ENCODE results near the gene PLEK2. TPM values are rescaled to one million over a fixed set of nuclear protein-coding genes. Genes with fewer than 3 reads are reported as not detected.
"Not testable (repeated sequence)": the region's sequence is repeated elsewhere in the genome, so short reads cannot be mapped to it uniquely, and the experiment has no call there.

The PLEK2 gene
- total RNA-seq = 3.9 TPM

- Histone ChIP-seq H3K4me3 (ENCODE audit: low read length) (no peak within 1 kb of the TSS), H3K9me3 (ENCODE audit: low read depth, low read length) (no peaks in the 10 kb centered on the region), H3K4me1 (ENCODE audit: insufficient read depth, low read length) (peaks cover 10% of the 10 kb centered on the region), H3K27me3 (ENCODE audit: insufficient read depth, low read length) (peaks cover 13% of the 10 kb centered on the region)
Observed at GRCh38 chr14:67411820-67412421, at the start of gene PLEK2. Gene PLEK2 (minus strand): TSS chr14:67412165. CDS start chr14:67412059, 106 bp downstream.

GRCh38 chr14:67461341-67461985 is 49.5 kb upstream of the PLEK2 start:
- Histone ChIP-seq H3K4me3 (ENCODE audit: low read length) (no peak overlapping the region), H3K4me1 (ENCODE audit: insufficient read depth, low read length) (peaks cover 12% of the 10 kb centered on the region), H3K27me3 (ENCODE audit: insufficient read depth, low read length) (no peaks in the 10 kb centered on the region), H3K9me3 (ENCODE audit: low read depth, low read length) (no peaks in the 10 kb centered on the region)

GRCh38 chr14:67459336-67459735 is 47.4 kb upstream of the PLEK2 start:
- Histone ChIP-seq H3K4me3 (ENCODE audit: low read length) (no peak overlapping the region), H3K9me3 (ENCODE audit: low read depth, low read length) (no peaks in the 10 kb centered on the region), H3K27me3 (ENCODE audit: insufficient read depth, low read length) (no peaks in the 10 kb centered on the region), H3K4me1 (ENCODE audit: insufficient read depth, low read length) (peaks cover 5% of the 10 kb centered on the region)

- no peaks in the 10 kb centered on the region for H3K4me1 ChIP-seq (ENCODE audit: insufficient read depth, low read length)
- H3K9me3 ChIP-seq (ENCODE audit: low read depth, low read length) = no peaks in the 10 kb centered on the region
- H3K4me3 ChIP-seq (ENCODE audit: low read length) = no peak overlapping the region
- no peaks in the 10 kb centered on the region for H3K27me3 ChIP-seq (ENCODE audit: insufficient read depth, low read length)
Observed at GRCh38 chr14:67457782-67458181, 45.8 kb upstream of the PLEK2 start.

DNA sequence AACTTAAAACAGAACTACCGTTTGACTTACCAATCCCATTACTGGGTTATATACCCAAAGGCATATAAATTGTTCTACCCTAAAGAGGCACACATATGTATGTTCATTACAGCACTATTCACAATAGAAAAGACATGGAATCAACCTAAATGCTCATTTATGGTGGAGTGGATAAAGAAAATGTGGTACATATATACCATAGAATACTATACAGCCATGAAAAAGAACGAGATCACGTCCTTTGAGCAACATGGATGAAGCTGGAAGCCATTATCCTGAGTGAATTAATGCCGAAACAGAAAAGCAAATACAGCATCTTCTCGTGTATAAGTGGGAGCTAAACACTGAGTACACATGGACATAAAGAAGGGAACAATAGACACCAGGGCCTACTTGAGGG is 44.8 kb upstream of the PLEK2 start:
- H3K4me1 ChIP-seq (ENCODE audit: insufficient read depth, low read length) = no peaks in the 10 kb centered on the region
- no peaks in the 10 kb centered on the region for H3K9me3 ChIP-seq (ENCODE audit: low read depth, low read length)

DNA sequence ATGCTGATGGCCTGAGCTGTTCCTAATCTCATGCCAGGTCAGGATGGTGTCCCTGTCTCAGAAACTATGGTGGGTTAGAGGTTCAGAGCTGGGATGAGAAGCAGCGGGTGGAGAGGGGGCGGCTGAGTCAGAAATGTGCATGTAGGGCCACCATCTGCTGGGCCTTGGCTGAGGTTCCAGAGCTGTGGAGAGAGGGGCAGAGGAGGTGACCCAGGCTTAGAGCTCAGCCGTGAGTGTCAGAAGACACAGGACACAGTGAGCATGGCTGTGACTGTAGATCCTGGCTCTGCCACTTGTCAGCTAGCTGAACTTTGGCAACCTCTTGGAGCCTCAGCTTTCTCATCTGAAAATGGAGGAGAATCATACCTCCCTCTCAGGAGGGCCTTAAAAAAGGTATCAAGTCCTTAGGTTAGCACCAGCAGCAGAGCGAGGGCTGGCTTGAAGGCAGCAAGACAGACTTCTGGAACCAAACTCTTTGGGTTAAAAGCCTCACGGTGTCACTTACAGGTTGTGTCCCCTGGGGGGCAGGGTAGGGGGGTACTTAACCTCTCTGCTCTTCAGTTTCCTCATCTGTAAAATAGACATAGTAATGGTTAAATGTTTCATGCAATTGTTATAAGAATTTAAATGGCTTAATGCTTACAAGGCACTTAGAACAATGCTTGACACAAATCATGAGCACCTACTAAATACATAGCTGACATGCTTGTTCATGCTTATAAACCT is 41.8 kb upstream of the PLEK2 start:
- no peaks in the 10 kb centered on the region for H3K27me3 ChIP-seq (ENCODE audit: insufficient read depth, low read length)
- no peaks in the 10 kb centered on the region for H3K4me1 ChIP-seq (ENCODE audit: insufficient read depth, low read length)
- no peaks in the 10 kb centered on the region for H3K9me3 ChIP-seq (ENCODE audit: low read depth, low read length)
- H3K4me3 ChIP-seq (ENCODE audit: low read length) = no peak overlapping the region

More for the DNA sequence above, 44.8 kb upstream of the PLEK2 start:
- Histone ChIP-seq H3K27me3 (ENCODE audit: insufficient read depth, low read length) (no peaks in the 10 kb centered on the region), H3K4me3 (ENCODE audit: low read length) (no peak overlapping the region)

DNA sequence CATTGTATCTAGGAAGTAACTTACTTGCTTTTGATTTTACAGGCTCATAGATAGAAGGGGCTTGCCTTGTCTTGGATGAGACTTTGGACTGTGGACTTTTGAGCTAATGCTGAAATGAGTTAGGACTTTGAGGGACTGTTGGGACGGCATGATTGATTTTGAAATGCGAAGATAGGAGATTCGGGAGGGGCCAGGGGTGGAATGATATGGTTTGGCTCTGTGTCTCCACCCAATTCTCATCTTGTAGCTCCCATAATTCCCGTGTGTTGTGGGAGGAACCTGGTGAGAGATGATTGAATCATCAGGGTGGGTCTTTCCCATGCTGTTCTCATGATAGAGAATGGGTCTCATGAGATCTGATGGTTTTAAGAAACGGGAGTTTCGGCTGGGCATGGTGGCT is 39.7 kb upstream of the PLEK2 start:
- not testable (repeated sequence) for H3K9me3 ChIP-seq (ENCODE audit: low read depth, low read length); H3K4me1 ChIP-seq (ENCODE audit: insufficient read depth, low read length); H3K4me3 ChIP-seq (ENCODE audit: low read length); H3K27me3 ChIP-seq (ENCODE audit: insufficient read depth, low read length)

- Histone ChIP-seq H3K27me3 (ENCODE audit: insufficient read depth, low read length) (no peaks in the 10 kb centered on the region), H3K4me1 (ENCODE audit: insufficient read depth, low read length) (no peaks in the 10 kb centered on the region), H3K9me3 (ENCODE audit: low read depth, low read length) (no peaks in the 10 kb centered on the region), H3K4me3 (ENCODE audit: low read length) (no peak overlapping the region)
Observed at GRCh38 chr14:67449096-67449495, 37.1 kb upstream of the PLEK2 start.

DNA sequence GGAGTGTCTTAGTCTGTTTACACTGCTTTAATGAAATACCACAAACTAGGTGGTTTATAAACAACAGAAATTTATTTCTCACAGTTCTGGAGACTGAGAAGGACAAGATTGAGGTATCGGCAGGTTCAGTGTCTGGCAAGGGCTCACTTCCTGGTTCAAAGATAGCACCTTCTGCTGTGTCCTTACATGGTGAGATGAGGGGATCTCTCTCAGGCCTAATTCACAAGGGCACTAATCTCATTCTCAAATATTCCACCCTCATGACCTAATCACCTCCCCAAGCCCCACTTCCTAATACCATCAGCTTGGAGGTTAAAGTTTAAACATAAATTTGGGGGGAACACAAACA is 35.0 kb upstream of the PLEK2 start:
- H3K4me1 ChIP-seq (ENCODE audit: insufficient read depth, low read length) = no peaks in the 10 kb centered on the region
- H3K4me3 ChIP-seq (ENCODE audit: low read length) = no peak overlapping the region
- H3K9me3 ChIP-seq (ENCODE audit: low read depth, low read length) = no peaks in the 10 kb centered on the region
- no peaks in the 10 kb centered on the region for H3K27me3 ChIP-seq (ENCODE audit: insufficient read depth, low read length)

DNA sequence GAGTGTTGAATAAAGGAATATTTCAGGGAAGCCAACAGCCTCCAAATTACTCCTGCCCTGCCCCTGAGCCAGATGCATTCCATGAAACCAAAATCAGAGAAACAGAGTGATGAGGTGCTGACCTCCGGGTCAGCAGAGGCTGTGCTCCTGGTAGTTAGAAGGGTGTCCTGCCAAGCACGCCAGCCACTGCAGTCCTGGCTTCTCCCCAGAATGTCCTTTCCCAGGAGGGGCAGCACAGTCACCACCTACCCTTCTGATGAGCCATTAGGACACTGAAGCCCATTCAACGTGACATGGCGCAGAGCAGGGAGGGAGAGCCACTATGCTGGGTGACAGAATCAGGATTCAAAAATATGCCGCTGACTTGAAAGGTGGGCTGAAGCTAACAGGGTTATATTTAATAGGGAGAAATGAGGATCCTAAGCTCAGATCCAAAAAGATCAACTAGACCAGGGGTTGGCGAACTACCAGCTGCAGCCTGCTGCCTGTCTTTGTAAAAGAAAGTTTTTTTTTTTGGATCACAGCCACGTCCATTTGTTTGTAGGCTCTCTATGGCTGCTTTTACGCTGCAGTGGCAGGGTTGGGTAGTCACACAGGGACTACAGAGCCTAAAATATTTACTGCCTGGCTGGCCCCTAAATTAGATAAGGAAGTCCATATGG is 34.5 kb upstream of the PLEK2 start:
- Histone ChIP-seq H3K4me3 (ENCODE audit: low read length) (no peak overlapping the region), H3K9me3 (ENCODE audit: low read depth, low read length) (no peaks in the 10 kb centered on the region), H3K27me3 (ENCODE audit: insufficient read depth, low read length) (no peaks in the 10 kb centered on the region), H3K4me1 (ENCODE audit: insufficient read depth, low read length) (no peaks in the 10 kb centered on the region)

DNA sequence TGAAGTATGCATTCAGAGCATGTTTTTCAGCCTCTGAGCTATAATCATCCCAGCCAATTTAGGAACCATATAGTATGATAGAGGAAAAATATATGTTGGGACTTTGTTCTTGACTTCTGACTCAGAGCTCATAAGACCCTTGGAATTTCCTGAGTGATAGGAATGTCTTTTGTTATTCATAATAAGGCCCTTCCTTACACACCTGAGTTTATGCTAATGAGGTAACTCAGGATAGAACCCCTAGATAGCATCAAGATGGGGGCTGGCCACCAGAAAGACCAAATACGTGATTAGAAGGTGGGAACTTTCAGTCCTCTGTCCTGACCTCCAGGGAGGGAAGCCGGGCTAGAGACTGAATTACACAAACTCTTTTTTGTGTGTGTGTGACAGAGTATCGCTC is 32.4 kb upstream of the PLEK2 start:
- H3K27me3 ChIP-seq (ENCODE audit: insufficient read depth, low read length) = no peaks in the 10 kb centered on the region
- H3K4me3 ChIP-seq (ENCODE audit: low read length) = no peak overlapping the region
- H3K9me3 ChIP-seq (ENCODE audit: low read depth, low read length) = no peaks in the 10 kb centered on the region
- H3K4me1 ChIP-seq (ENCODE audit: insufficient read depth, low read length) = no peaks in the 10 kb centered on the region

DNA sequence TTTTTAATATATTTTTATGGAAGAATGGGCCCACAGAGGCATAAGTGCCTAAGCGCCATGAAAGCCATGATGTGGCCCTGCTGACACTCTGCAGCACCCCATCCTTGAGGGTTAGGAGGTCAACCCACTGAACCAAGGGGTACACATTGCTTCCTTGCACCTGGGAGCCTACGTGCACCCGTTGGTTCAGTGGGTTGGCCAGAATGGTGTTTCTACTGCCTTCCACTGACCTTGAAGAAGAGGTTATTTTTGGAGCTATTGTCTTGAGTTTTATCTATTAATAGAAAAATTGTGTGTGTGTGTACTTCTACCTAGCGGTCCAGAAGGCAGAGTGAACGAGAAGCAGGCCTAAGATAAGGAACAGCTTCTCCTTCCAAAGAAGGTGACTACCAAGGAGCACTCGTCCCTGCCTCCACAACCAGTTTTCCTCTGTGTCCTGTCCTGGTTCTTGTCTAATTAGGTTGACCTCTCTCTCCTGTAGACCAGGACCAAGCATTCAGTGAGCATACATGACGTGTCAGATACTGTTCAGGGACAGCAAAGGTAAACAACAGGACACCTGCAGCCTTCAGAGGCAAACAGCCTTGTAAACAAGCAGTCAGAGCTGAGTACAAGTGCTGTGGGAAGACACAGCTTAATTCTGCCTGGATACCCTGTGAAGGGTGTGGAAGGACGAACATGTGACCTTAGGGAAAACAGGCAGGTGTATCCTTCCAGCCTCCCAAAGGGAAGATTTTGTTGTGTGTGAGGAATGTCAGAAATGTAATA is 30.4 kb upstream of the PLEK2 start:
- no peaks in the 10 kb centered on the region for H3K4me1 ChIP-seq (ENCODE audit: insufficient read depth, low read length)
- H3K4me3 ChIP-seq (ENCODE audit: low read length) = no peak overlapping the region
- no peaks in the 10 kb centered on the region for H3K9me3 ChIP-seq (ENCODE audit: low read depth, low read length)
- H3K27me3 ChIP-seq (ENCODE audit: insufficient read depth, low read length) = no peaks in the 10 kb centered on the region

DNA sequence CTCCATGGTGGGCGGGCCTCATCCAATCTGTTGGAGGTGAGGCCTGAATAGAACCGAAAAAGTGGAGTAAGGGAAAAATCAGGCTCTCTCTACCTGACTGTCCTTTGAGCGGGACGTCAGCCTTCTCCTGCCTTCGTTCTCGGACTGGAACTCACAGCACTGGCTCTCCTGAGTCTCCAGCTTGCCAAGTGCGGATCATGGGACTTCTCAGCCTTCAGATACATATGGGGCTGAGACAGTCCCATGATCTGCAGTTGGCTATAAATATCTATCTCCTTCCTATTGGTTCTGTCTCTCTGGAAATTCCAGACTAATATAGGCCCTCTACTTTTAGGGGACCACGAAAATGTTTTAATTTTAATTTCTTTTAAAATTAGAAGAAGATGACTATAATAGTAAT is 29.7 kb upstream of the PLEK2 start:
- Histone ChIP-seq H3K27me3 (ENCODE audit: insufficient read depth, low read length) (no peaks in the 10 kb centered on the region), H3K4me1 (ENCODE audit: insufficient read depth, low read length) (no peaks in the 10 kb centered on the region), H3K9me3 (ENCODE audit: low read depth, low read length) (no peaks in the 10 kb centered on the region), H3K4me3 (ENCODE audit: low read length) (no peak overlapping the region)

DNA sequence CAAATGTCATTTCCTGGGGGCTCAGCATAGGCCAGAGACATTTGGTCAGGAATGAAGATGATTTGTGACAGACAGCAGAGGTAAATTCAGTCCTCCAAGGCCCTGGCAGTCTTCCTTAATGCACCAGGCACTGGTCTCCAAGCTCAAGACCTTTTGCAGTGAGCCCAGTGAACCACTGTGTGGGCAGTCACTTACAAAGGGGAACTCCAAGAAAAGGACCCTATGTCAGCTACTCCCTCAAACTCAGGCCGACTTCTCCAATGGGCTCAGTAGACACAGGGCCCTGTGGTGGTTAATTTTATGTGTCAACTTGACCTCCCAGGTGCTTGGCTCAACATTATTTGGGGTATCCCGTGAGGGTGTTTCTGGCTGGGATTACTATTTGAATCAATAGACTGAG is 29.3 kb upstream of the PLEK2 start:
- Histone ChIP-seq H3K4me1 (ENCODE audit: insufficient read depth, low read length) (no peaks in the 10 kb centered on the region), H3K27me3 (ENCODE audit: insufficient read depth, low read length) (no peaks in the 10 kb centered on the region), H3K4me3 (ENCODE audit: low read length) (no peak overlapping the region), H3K9me3 (ENCODE audit: low read depth, low read length) (no peaks in the 10 kb centered on the region)

DNA sequence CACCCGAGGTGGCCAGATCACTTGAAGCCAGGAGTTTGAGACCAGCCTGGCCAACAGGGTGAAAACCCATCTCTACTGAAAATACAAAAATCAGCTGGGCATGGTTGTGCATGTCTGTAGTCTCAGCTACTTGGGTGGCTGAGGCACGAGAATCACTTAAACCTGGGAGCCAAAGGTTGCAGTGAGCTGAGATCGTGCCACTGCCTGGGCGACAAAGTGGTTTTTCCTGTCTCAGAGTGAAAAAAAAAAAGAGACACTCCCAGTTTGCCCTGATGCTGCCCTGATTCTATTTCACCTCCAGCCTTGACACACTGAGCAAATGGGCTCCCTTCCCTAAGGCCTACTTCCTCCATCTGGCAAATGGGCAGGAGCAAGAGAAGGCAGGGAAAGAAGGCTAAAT is 28.5 kb upstream of the PLEK2 start:
- Histone ChIP-seq H3K4me3 (ENCODE audit: low read length) (no peak overlapping the region), H3K4me1 (ENCODE audit: insufficient read depth, low read length) (no peaks in the 10 kb centered on the region), H3K9me3 (ENCODE audit: low read depth, low read length) (no peaks in the 10 kb centered on the region), H3K27me3 (ENCODE audit: insufficient read depth, low read length) (no peaks in the 10 kb centered on the region)

Measured in mononuclear cell (primary cell).